ENCODE results near the gene UQCRH.

Gene UQCRH

GRCh38 chr1:46301406-46301807 lies 2.1 kb upstream of the UQCRH start:
- Histone ChIP-seq H4K20me1 (ENCODE audit: insufficient read depth, low read length) (no peaks in the 10 kb centered on the region), H3K9me3 (ENCODE audit: low read length) (no peaks in the 10 kb centered on the region), H3K4me3 (ENCODE audit: low read depth, low read length, poor library complexity, severe bottlenecking) (peak overlapping the region; percentile 98), H3K36me3 (ENCODE audit: insufficient read depth, low read length) (peaks cover 18% of the 10 kb centered on the region; the same call in 1 of the 2 replicates), H3K9ac (ENCODE audit: low read length) (peak overlapping the region; percentile 99), H3K79me2 (ENCODE audit: insufficient read depth, low read length) (peaks cover 28% of the 10 kb centered on the region), H2AFZ (ENCODE audit: low read length) (no peak overlapping the region), H3K9me2 (ENCODE audit: low read depth, low read length) (no peaks in the 10 kb centered on the region), H3K27ac (ENCODE audit: low read depth, low read length, poor library complexity, severe bottlenecking) (no peak overlapping the region), H3K4me2 (ENCODE audit: low read length) (peak overlapping the region; percentile 87), H3K4me1 (ENCODE audit: insufficient read depth, low read length, severe bottlenecking) (peaks cover 18% of the 10 kb centered on the region), H3K27me3 (ENCODE audit: insufficient read depth, low read length) (no peaks in the 10 kb centered on the region), H3F3A (ENCODE audit: insufficient read depth, low read length) (no peaks in the 10 kb centered on the region)
- TF ChIP-seq EZH2 (IDR thresholded peaks at IDR 0.05; ENCODE audit: borderline replicate concordance, low read length) (no peak), CTCF (IDR thresholded peaks at IDR 0.05; ENCODE audit: low read length) (no peak)

- no peaks in the 10 kb centered on the region for H4K20me1 ChIP-seq (ENCODE audit: insufficient read depth, low read length)
- no peak overlapping the region for H3K27ac ChIP-seq (ENCODE audit: low read depth, low read length, poor library complexity, severe bottlenecking)
Observed at GRCh38 chr1:46301808-46302640, 1.5 kb upstream of the UQCRH start.

GRCh38 chr1:46302641-46303037 lies 859 bp upstream of the UQCRH start:
- Histone ChIP-seq H3F3A (ENCODE audit: insufficient read depth, low read length) (no peaks in the 10 kb centered on the region), H3K4me1 (ENCODE audit: insufficient read depth, low read length, severe bottlenecking) (peaks cover 30% of the 10 kb centered on the region), H3K79me2 (ENCODE audit: insufficient read depth, low read length) (peaks cover 40% of the 10 kb centered on the region), H3K9me3 (ENCODE audit: low read length) (no peaks in the 10 kb centered on the region), H3K4me2 (ENCODE audit: low read length) (peak overlapping the region; percentile 87), H3K36me3 (ENCODE audit: insufficient read depth, low read length) (peaks cover 13% of the 10 kb centered on the region; the same call in 1 of the 2 replicates), H3K9ac (ENCODE audit: low read length) (peak overlapping the region; percentile 99), H3K27ac (ENCODE audit: low read depth, low read length, poor library complexity, severe bottlenecking) (no peak overlapping the region), H3K27me3 (ENCODE audit: insufficient read depth, low read length) (no peaks in the 10 kb centered on the region), H3K9me2 (ENCODE audit: low read depth, low read length) (no peaks in the 10 kb centered on the region), H3K4me3 (ENCODE audit: low read depth, low read length, poor library complexity, severe bottlenecking) (peak overlapping the region; percentile 98), H4K20me1 (ENCODE audit: insufficient read depth, low read length) (no peaks in the 10 kb centered on the region), H2AFZ (ENCODE audit: low read length) (0 out of 2 replicates have a peak overlapping the region, but pooled peaks have one; percentile 16)
- TF ChIP-seq CTCF (IDR thresholded peaks at IDR 0.05; ENCODE audit: low read length) = no peak
- TF ChIP-seq EZH2 (IDR thresholded peaks at IDR 0.05; ENCODE audit: borderline replicate concordance, low read length) = no peak

More at GRCh38 chr1:46301808-46302640, 1.5 kb upstream of the UQCRH start:
- Histone ChIP-seq H3K9ac (ENCODE audit: low read length) (peak overlapping the region; percentile 99), H3K4me2 (ENCODE audit: low read length) (peak overlapping the region; percentile 87), H3K9me3 (ENCODE audit: low read length) (no peaks in the 10 kb centered on the region), H3K36me3 (ENCODE audit: insufficient read depth, low read length) (peaks cover 15% of the 10 kb centered on the region; the same call in 1 of the 2 replicates), H3K79me2 (ENCODE audit: insufficient read depth, low read length) (peaks cover 34% of the 10 kb centered on the region), H3K4me3 (ENCODE audit: low read depth, low read length, poor library complexity, severe bottlenecking) (peak overlapping the region; percentile 98), H2AFZ (ENCODE audit: low read length) (no peak overlapping the region), H3K27me3 (ENCODE audit: insufficient read depth, low read length) (no peaks in the 10 kb centered on the region), H3F3A (ENCODE audit: insufficient read depth, low read length) (no peaks in the 10 kb centered on the region), H3K4me1 (ENCODE audit: insufficient read depth, low read length, severe bottlenecking) (peaks cover 24% of the 10 kb centered on the region), H3K9me2 (ENCODE audit: low read depth, low read length) (no peaks in the 10 kb centered on the region)
- TF ChIP-seq EZH2 (IDR thresholded peaks at IDR 0.05; ENCODE audit: borderline replicate concordance, low read length) (no peak), CTCF (IDR thresholded peaks at IDR 0.05; ENCODE audit: low read length) (peak; percentile 44)
